ENCODE data around the gene OTOS.

DNA sequence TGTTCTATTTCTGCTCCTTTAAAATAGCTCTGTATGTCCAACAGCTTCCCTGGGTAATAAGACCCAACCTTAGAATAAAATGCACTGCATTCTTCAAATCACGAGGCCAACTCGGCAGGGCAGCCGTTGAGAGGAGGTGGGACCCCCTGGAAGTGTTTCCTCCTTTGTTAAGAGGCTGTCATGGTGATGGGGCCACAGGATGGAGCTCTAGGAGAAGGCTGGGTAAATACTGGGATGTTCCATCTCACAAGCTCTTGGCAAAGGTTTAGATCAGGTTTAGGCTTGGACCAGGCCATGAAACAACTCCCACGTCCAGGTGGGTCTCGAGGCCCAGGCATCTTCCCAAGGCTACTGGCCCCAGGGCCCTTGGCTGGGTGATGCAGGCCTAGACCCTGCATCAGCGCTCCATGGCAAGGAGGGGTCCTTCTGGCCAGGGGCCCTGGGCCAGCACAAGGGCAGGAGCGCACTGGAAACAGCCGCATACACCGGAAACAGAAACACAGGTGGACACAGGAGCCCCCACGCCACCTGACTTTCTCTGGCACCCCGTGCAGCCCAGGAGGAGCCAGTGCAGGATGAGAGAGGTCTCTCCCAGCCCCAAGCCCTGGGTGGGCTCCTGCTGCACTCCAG lies 38.8 kb upstream of the OTOS start:
- no peak for TF ChIP-seq CTCF (CRISPR knock-in tag; IDR thresholded peaks at IDR 0.05)
- TF ChIP-seq CAMTA2 (CRISPR knock-in tag; IDR thresholded peaks at IDR 0.05; ENCODE audit: borderline replicate concordance), result no peak
- TF ChIP-seq ZBTB7A (CRISPR knock-in tag; IDR thresholded peaks at IDR 0.05), result no peak
- no peak for TF ChIP-seq ZNF501 (CRISPR knock-in tag; IDR thresholded peaks at IDR 0.05)
- no peak for TF ChIP-seq ERF (CRISPR knock-in tag; IDR thresholded peaks at IDR 0.05)
- no peak for TF ChIP-seq HES4 (CRISPR knock-in tag; IDR thresholded peaks at IDR 0.05; ENCODE audit: borderline replicate concordance)
- TF ChIP-seq DNMT1 (CRISPR knock-in tag; IDR thresholded peaks at IDR 0.05), result no peak
- TF ChIP-seq ZNF879 (CRISPR knock-in tag; IDR thresholded peaks at IDR 0.05), result no peak
- TF ChIP-seq FOXJ3 (CRISPR knock-in tag; IDR thresholded peaks at IDR 0.05; ENCODE audit: borderline replicate concordance), result no peak
- no peak for TF ChIP-seq HMG20A (CRISPR knock-in tag; IDR thresholded peaks at IDR 0.05; ENCODE audit: borderline replicate concordance)
- no peak for TF ChIP-seq SIX4 (CRISPR knock-in tag; IDR thresholded peaks at IDR 0.05)
